Keratinocyte (primary cell): Measurements from ENCODE around the gene OR13A1. TPM values are rescaled to one million over a fixed set of nuclear protein-coding genes. Genes with fewer than 3 reads are reported as not detected.
"Not testable (repeated sequence)": the region's sequence is repeated elsewhere in the genome, so short reads cannot be mapped to it uniquely, and the experiment has no call there.

Source experiments
- DNase-seq: peaks from one replicate; pipeline ENCODE4 v3.0.0-alpha.2; 2011; ENCODE audit warnings: low read depth, missing footprints, low spot score
- FAIRE-seq: peaks from 2 replicates; lab custom pipeline; 2011; peaks lifted over from hg19 to GRCh38; lab: Jason Lieb, UNC
- H2AFZ ChIP-seq: 2 replicates; pipeline ENCODE4 v1.6.0; 2012; ENCODE audit warnings: low read length, control low read depth, inconsistent platforms; ENCODE audit not compliant: control insufficient read depth
- H3K27ac ChIP-seq: 2 replicates; pipeline ENCODE4 v1.5.1; 2011; ENCODE audit warnings: low read length; ENCODE audit not compliant: control insufficient read depth, insufficient read depth
- H3K27me3 ChIP-seq: 3 replicates; pipeline ENCODE4 v1.6.0; 2011; ENCODE audit warnings: low read length; ENCODE audit not compliant: control insufficient read depth, insufficient read depth; ENCODE audit errors: extremely low read depth
- H3K36me3 ChIP-seq, 2 experiments: 2 replicates in 1 of 2; 3 replicates in 1 of 2; pipeline ENCODE4 v1.5.1; 2011; ENCODE audit warnings: low read length in 2 of 2, mild to moderate bottlenecking in 1 of 2; ENCODE audit not compliant: control insufficient read depth in 2 of 2, insufficient read depth in 2 of 2; ENCODE audit errors: extremely low read depth in 1 of 2
- H3K4me1 ChIP-seq: 3 replicates; pipeline ENCODE4 v1.5.1; 2011; ENCODE audit warnings: low read length; ENCODE audit not compliant: control insufficient read depth, insufficient read depth; ENCODE audit errors: extremely low read depth
- H3K4me2 ChIP-seq: 3 replicates; pipeline ENCODE4 v1.6.0; 2011; ENCODE audit warnings: low read depth, low read length; ENCODE audit not compliant: control insufficient read depth, insufficient read depth; ENCODE audit errors: extremely low read depth
- H3K4me3 ChIP-seq, 3 experiments: fragments of 200-600 bp in 1 of 3; sonication (generic) in 1 of 3; 2 replicates in 2 of 3; 3 replicates in 1 of 3; pipeline ENCODE4 v1.5.1; 2011 to 2016; ENCODE audit warnings: low read length in 3 of 3, mild to moderate bottlenecking in 3 of 3, control low read depth in 2 of 3, inconsistent platforms in 1 of 3, low read depth in 1 of 3, mixed read lengths in 1 of 3, mixed run types in 1 of 3, moderate library complexity in 1 of 3; ENCODE audit not compliant: control insufficient read depth in 2 of 3, insufficient read depth in 2 of 3; ENCODE audit errors: extremely low read depth in 1 of 3
- H3K79me2 ChIP-seq: 2 replicates; pipeline ENCODE4 v1.6.0; 2012; ENCODE audit warnings: low read length; ENCODE audit not compliant: control insufficient read depth, insufficient read depth
- H3K9ac ChIP-seq: 3 replicates; pipeline ENCODE4 v1.6.0; 2011; ENCODE audit warnings: low read length; ENCODE audit not compliant: control insufficient read depth, insufficient read depth; ENCODE audit errors: extremely low read depth
- H3K9me1 ChIP-seq: 3 replicates; pipeline ENCODE4 v1.6.0; 2011; ENCODE audit warnings: low read length; ENCODE audit not compliant: control insufficient read depth, insufficient read depth; ENCODE audit errors: extremely low read depth
- H3K9me3 ChIP-seq: 2 replicates; pipeline ENCODE4 v1.5.1; 2012; ENCODE audit warnings: low read depth, low read length; ENCODE audit not compliant: control insufficient read depth
- H4K20me1 ChIP-seq: 3 replicates; pipeline ENCODE4 v1.6.0; 2011; ENCODE audit warnings: low read length; ENCODE audit not compliant: control insufficient read depth, insufficient read depth; ENCODE audit errors: extremely low read depth
- CTCF ChIP-seq, 3 experiments: IDR thresholded peaks in 1 of 3; conservative IDR thresholded peaks in 1 of 3; optimal IDR thresholded peaks in 1 of 3; 2 replicates in 2 of 3; 3 replicates in 1 of 3; pipeline versions ENCODE3 to v1.5.1; 2011; ENCODE audit warnings: low read length in 3 of 3, mild to moderate bottlenecking in 3 of 3, moderate library complexity in 2 of 3, control low read depth in 1 of 3, inconsistent platforms in 1 of 3; ENCODE audit not compliant: insufficient read depth in 2 of 3; ENCODE audit errors: extremely low read depth in 1 of 3
- EZH2 ChIP-seq: IDR thresholded peaks from one replicate; pipeline ENCODE4 v1.6.1; 2012; ENCODE audit warnings: inconsistent platforms, mild to moderate bottlenecking, low read length, moderate library complexity
- dilution Hi-C: fragments of 300-500 bp; cut with MboI; formaldehyde crosslinking; loops from one replicate; pipeline ENCODE4 v1.7.0; 2020; ENCODE audit warnings: low sequenced_read_pairs; ENCODE audit not compliant: extremely low pct_ligation_motif_present
- polyA plus RNA-seq, 5 experiments: library from polyadenylated mRNA; depleted of rRNA in 3 of 5; stranded (reverse) in 3 of 5; stranded (forward) in 1 of 5; unstranded in 1 of 5; fragments of >200 nt; gene quantifications; 1 replicate in 1 of 5; 2 replicates in 3 of 5; 3 replicates in 1 of 5; pipeline versions ENCODE4 v1.2.1 to v1.2.3, GENCODE V29; 2011 to 2012; ENCODE audit warnings: missing spikeins in 2 of 5, low read depth in 1 of 5, low replicate concordance in 1 of 5

The OR13A1 gene
- polyA plus RNA-seq, 1 donor (not counting 4 experiments of a cell fraction or from before 2014, with no cell fraction given): not detected

GRCh38 chr10:45302573-45302972 lies 12.8 kb downstream of the OR13A1 start:
- no peak overlapping the region for H3K4me2 ChIP-seq
- no peaks in the 10 kb centered on the region for H3K9me3 ChIP-seq
- no peaks in the 10 kb centered on the region for H3K79me2 ChIP-seq
- H3K27ac ChIP-seq: no peak overlapping the region
- no peaks in the 10 kb centered on the region for H3K4me1 ChIP-seq
- H3K9me1 ChIP-seq: no peaks in the 10 kb centered on the region
- H2AFZ ChIP-seq: no peak overlapping the region
- H3K4me3 ChIP-seq: no peak overlapping the region
- no peaks in the 10 kb centered on the region for H3K36me3 ChIP-seq
- FAIRE-seq (no peak), DNase-seq (no peak)
- no peaks in the 10 kb centered on the region for H3K27me3 ChIP-seq
- no peaks in the 10 kb centered on the region for H4K20me1 ChIP-seq
- TF ChIP-seq EZH2: no peak
- TF ChIP-seq CTCF (optimal IDR thresholded peaks at IDR 0.05 in 1 of 3, IDR thresholded peaks at IDR 0.05 in 1 of 3, conservative IDR thresholded peaks at IDR 0.05 in 1 of 3; ENCODE audit: extremely low read depth in 1 of 3, insufficient read depth in 2 of 3, low read length in 3 of 3): no peak
- no peak overlapping the region for H3K9ac ChIP-seq
- dilution Hi-C loops: no loop called here

GRCh38 chr10:45298341-45298955 lies 17.0 kb downstream of the OR13A1 start:
- dilution Hi-C loops, H3K4me1 ChIP-seq, H3K36me3 ChIP-seq, H3K4me2 ChIP-seq, H3K79me2 ChIP-seq, H3K9me3 ChIP-seq, H3K9me1 ChIP-seq, H3K27me3 ChIP-seq, DNase-seq, H3K9ac ChIP-seq, H3K27ac ChIP-seq, H3K4me3 ChIP-seq, FAIRE-seq, H2AFZ ChIP-seq, H4K20me1 ChIP-seq: not testable (repeated sequence)

GRCh38 chr10:45294681-45295080 lies 20.7 kb downstream of the OR13A1 start:
- no peaks in the 10 kb centered on the region for H3K79me2 ChIP-seq
- no peak overlapping the region for H2AFZ ChIP-seq
- H3K36me3 ChIP-seq: no peaks in the 10 kb centered on the region
- no peaks in the 10 kb centered on the region for H3K9me1 ChIP-seq
- H3K27ac ChIP-seq: no peak overlapping the region
- H3K4me1 ChIP-seq: no peaks in the 10 kb centered on the region
- no peaks in the 10 kb centered on the region for H3K27me3 ChIP-seq
- dilution Hi-C loops: no loop called here
- H3K9me3 ChIP-seq: no peaks in the 10 kb centered on the region
- no peak for FAIRE-seq
- H3K9ac ChIP-seq: no peak overlapping the region
- TF ChIP-seq EZH2 (no peak), CTCF (optimal IDR thresholded peaks at IDR 0.05 in 1 of 3, IDR thresholded peaks at IDR 0.05 in 1 of 3, conservative IDR thresholded peaks at IDR 0.05 in 1 of 3; ENCODE audit: extremely low read depth in 1 of 3, insufficient read depth in 2 of 3, low read length in 3 of 3) (no peak)
- no peak overlapping the region for H3K4me2 ChIP-seq
- no peak overlapping the region for H3K4me3 ChIP-seq
- H4K20me1 ChIP-seq: no peaks in the 10 kb centered on the region
- no peak for DNase-seq
